ENCODE results near the gene TACO1. TPM values are rescaled to one million over a fixed set of nuclear protein-coding genes. Genes with fewer than 3 reads are reported as not detected.

TACO1 gene
- total RNA-seq: 12.5 and 17.2 TPM in 2 replicates

GRCh38 chr17:63600569-63601438, at the start of gene TACO1:
Gene TACO1, plus strand, starts transcription at chr17:63600895. Its CDS starts 189 bp downstream, at chr17:63601084.

GRCh38 chr17:63621684-63622573, 21.2 kb downstream of the TACO1 start, which contains the start of gene MAP3K3:
Gene MAP3K3, plus strand, starts transcription at chr17:63622417. Its CDS starts 343 bp downstream, at chr17:63622760.

Other genes starting within 250 kb of the TACO1 start
- gene CYB561, start 154.6 kb upstream of the TACO1 start, total RNA-seq: 11.4 and 27.9 TPM in 2 replicates
- gene ACE, start 123.8 kb upstream of the TACO1 start, total RNA-seq: 0.59 and 1.1 TPM in 2 replicates
- not detected in 2 replicates for gene KCNH6, start 77.5 kb upstream of the TACO1 start, total RNA-seq
- 14.3 and 23.9 TPM in 2 replicates for gene DCAF7, start 50.4 kb upstream of the TACO1 start, total RNA-seq
- 27.6 and 39.1 TPM in 2 replicates for gene MAP3K3, start 21.5 kb downstream of the TACO1 start, total RNA-seq
- gene LIMD2, start 99.2 kb downstream of the TACO1 start, total RNA-seq: 7.4 and 16.4 TPM in 2 replicates
- gene STRADA, start 140.9 kb downstream of the TACO1 start, total RNA-seq: 21.1 and 23.8 TPM in 2 replicates
- gene CCDC47, start 172.7 kb downstream of the TACO1 start, total RNA-seq: 87.6 and 102 TPM in 2 replicates
- gene DDX42, start 173.3 kb downstream of the TACO1 start, total RNA-seq: 68.6 and 103 TPM in 2 replicates
- 45.4 and 62.9 TPM in 2 replicates for gene PSMC5, start 226.5 kb downstream of the TACO1 start, total RNA-seq
- 57.6 and 65.3 TPM in 2 replicates for gene FTSJ3, start 226.8 kb downstream of the TACO1 start, total RNA-seq
- gene SMARCD2, start 241.8 kb downstream of the TACO1 start, total RNA-seq: 61.5 and 65.2 TPM in 2 replicates

All from smooth muscle cell of the umbilical artery (primary cell).